GM18502 (cell line): ENCODE measurements around the gene WDR90.

ENCODE experiments used
- ATAC-seq: cut with Tn5 transposase; IDR thresholded peaks from one replicate; pipeline ENCODE4 v1.9.1; 2021; ENCODE audit warnings: mild to moderate bottlenecking; ENCODE audit not compliant: unreplicated experiment, poor library complexity

WDR90 gene

GRCh38 chr16:637081-638018 is 11.8 kb upstream of the WDR90 start:
- no peak for ATAC-seq

- ATAC-seq: no peak
These were observed 11.1 kb upstream of the WDR90 start for GRCh38 chr16:638034-638543.

GRCh38 chr16:638836-639235 is 10.3 kb upstream of the WDR90 start:
- no peak for ATAC-seq

GRCh38 chr16:640614-641013 is 8.6 kb upstream of the WDR90 start:
- no peak for ATAC-seq

GRCh38 chr16:641326-642188 is 7.6 kb upstream of the WDR90 start, which contains the start of gene MCRIP2:
Gene MCRIP2, plus strand, starts transcription at chr16:641828. Its CDS starts 164 bp downstream, at chr16:641992.
- ATAC-seq: peak; percentile 46

GRCh38 chr16:642189-643049 is 6.7 kb upstream of the WDR90 start:
- ATAC-seq: peak; percentile 40

- ATAC-seq: no peak
These were observed 6.2 kb upstream of the WDR90 start for GRCh38 chr16:643050-643368.

- no peak for ATAC-seq
These were observed 4.6 kb upstream of the WDR90 start for GRCh38 chr16:644556-644955.

- ATAC-seq: no peak
These were observed 3.1 kb upstream of the WDR90 start for GRCh38 chr16:645852-646678.

- no peak for ATAC-seq
These were observed 2.4 kb upstream of the WDR90 start for GRCh38 chr16:646679-647172.

- ATAC-seq: no peak
These were observed 1.8 kb upstream of the WDR90 start for GRCh38 chr16:647173-647902.

GRCh38 chr16:648071-648780 is 939 bp upstream of the WDR90 start:
- no peak for ATAC-seq

GRCh38 chr16:649631-650030 is 466 bp downstream of the WDR90 start:
- ATAC-seq: peak; percentile 20

GRCh38 chr16:651844-652243 is 2.7 kb downstream of the WDR90 start:
- no peak for ATAC-seq

- no peak for ATAC-seq
These were observed 3.5 kb downstream of the WDR90 start for GRCh38 chr16:652454-653305.

- ATAC-seq: no peak
These were observed 4.9 kb downstream of the WDR90 start for GRCh38 chr16:654034-654433.

- ATAC-seq: no peak
These were observed 8.3 kb downstream of the WDR90 start for GRCh38 chr16:657487-657886.
